Gastrocnemius medialis (tissue), 4 donors: ENCODE results near the gene FOXK1. TPM values are rescaled to one million over a fixed set of nuclear protein-coding genes. Genes with fewer than 3 reads are reported as not detected.
A peak's percentile ranks its signal among the peaks of the same experiment; 100 is the strongest.

Experiments used
- ATAC-seq, 2 donors: fragments of 150-250 bp; one replicate each; pipeline ENCODE4 v1.9.1; 2016
- DNase-seq, 2 donors: peaks; one replicate each; pipeline ENCODE4 v3.0.0-alpha.2; 2019
- H3K27ac ChIP-seq, 4 donors: fragments of 200-600 bp; sonication (generic); 1 replicate in 1 of 4; 2 replicates in 3 of 4; pipeline ENCODE4 v1.5.1; 2016 to 2018; ENCODE audit warnings: mild to moderate bottlenecking in 2 of 4, moderate library complexity in 1 of 4
- H3K27me3 ChIP-seq, 3 donors: fragments of 200-600 bp; sonication (generic) in 2 of 3; 1 replicate in 1 of 3; 2 replicates in 2 of 3; pipeline versions ENCODE4 v1.5.1 to v1.6.0; 2016 to 2019; ENCODE audit warnings: mild to moderate bottlenecking in 1 of 3, moderate library complexity in 1 of 3
- H3K36me3 ChIP-seq, 2 donors: fragments of 200-600 bp; sonication (generic) in 1 of 2; one replicate each; pipeline ENCODE4 v1.5.1; 2017 to 2018
- H3K4me1 ChIP-seq, 2 donors: fragments of 200-600 bp; sonication (generic) in 1 of 2; one replicate each; pipeline ENCODE4 v1.5.1; 2016 to 2017; ENCODE audit warnings: mild to moderate bottlenecking in 2 of 2
- H3K4me3 ChIP-seq, 4 donors: fragments of 200-600 bp; sonication (generic) in 3 of 4; 1 replicate in 1 of 4; 2 replicates in 3 of 4; pipeline ENCODE4 v1.5.1; 2016 to 2019; ENCODE audit warnings: mild to moderate bottlenecking in 2 of 4
- H3K9me3 ChIP-seq, 3 donors: fragments of 200-600 bp; sonication (generic) in 2 of 3; 1 replicate in 1 of 3; 2 replicates in 2 of 3; pipeline ENCODE4 v1.5.1; 2016 to 2019
- CTCF ChIP-seq, 5 experiments: fragments of 450-650 bp in 3 of 5; fragments of 200-600 bp in 2 of 5; sonication (generic) in 2 of 5; IDR thresholded peaks in 4 of 5; conservative IDR thresholded peaks in 1 of 5; 1 replicate in 4 of 5; 2 replicates in 1 of 5; pipeline ENCODE4 v1.5.1; 2016 to 2019; ENCODE audit warnings: antibody characterized with exemption in 5 of 5, mild to moderate bottlenecking in 3 of 5, moderate library complexity in 3 of 5
- POLR2A ChIP-seq, 2 donors: fragments of 450-650 bp; IDR thresholded peaks; one replicate each; pipeline ENCODE4 v1.6.1; 2017; ENCODE audit warnings: antibody characterized with exemption in 2 of 2, mild to moderate bottlenecking in 2 of 2, moderate library complexity in 2 of 2
- in situ Hi-C, 4 donors: fragments of 200-750 bp; cut with MboI; loops; one replicate each; pipeline versions ENCODE4 v1.15.0 to v1.8.0; 2017; ENCODE audit warnings: low sequenced_read_pairs in 4 of 4
- intact Hi-C: fragments of 100-400 bp; cut with DNase I; formaldehyde crosslinking; loops from one replicate; pipeline ENCODE4 v1.15.1; 2023; ENCODE audit warnings: low total_unique reads
- total RNA-seq, 4 donors: library from RNA; depleted of rRNA; stranded (reverse); fragments of >200 nt; gene quantifications; one replicate each; pipeline versions ENCODE4 v1.1.0 to v1.2.3, GENCODE V29; 2016

The FOXK1 gene
- total RNA-seq, 4 donors from 2014 or later: 9.8 to 43.6 (median 18.8) TPM

GRCh38 chr7:4726566-4726965, 44.5 kb downstream of the FOXK1 start:
- Histone ChIP-seq H3K27ac (peak overlapping the region; percentile 95 to 97 (median 96)), H3K27me3 (no peaks in the 10 kb centered on the region), H3K4me1 (peaks cover 37 to 51% of the 10 kb centered on the region in 2 donors), H3K36me3 (no peaks in the 10 kb centered on the region), H3K4me3 (no peak overlapping the region), H3K9me3 (no peaks in the 10 kb centered on the region)
- intact Hi-C loops (no loop called here), in situ Hi-C loops (no loop called here)
- DNase-seq (no peak), ATAC-seq (no peak)
- no peak for TF ChIP-seq POLR2A (IDR thresholded peaks at IDR 0.05)

- peak overlapping the region; percentile 42 to 97 (median 96) for H3K27ac ChIP-seq
- DNase-seq: no peak
Measured at GRCh38 chr7:4727914-4728705, 46.0 kb downstream of the FOXK1 start.

GRCh38 chr7:4729266-4729665, 47.2 kb downstream of the FOXK1 start:
- TF ChIP-seq POLR2A (IDR thresholded peaks at IDR 0.05) (no peak), CTCF (IDR thresholded peaks at IDR 0.05 in 4 of 5, conservative IDR thresholded peaks at IDR 0.05 in 1 of 5) (no peak)
- H3K27ac ChIP-seq: no peak overlapping the region
- no peak for ATAC-seq
- in situ Hi-C loops (no loop called here), intact Hi-C loops (no loop called here)
- no peaks in the 10 kb centered on the region for H3K36me3 ChIP-seq
- peaks cover 28 to 42% of the 10 kb centered on the region in 2 donors for H3K4me1 ChIP-seq
- no peak for DNase-seq
- H3K4me3 ChIP-seq: no peak overlapping the region
- no peaks in the 10 kb centered on the region for H3K9me3 ChIP-seq
- H3K27me3 ChIP-seq: no peaks in the 10 kb centered on the region

More at GRCh38 chr7:4727914-4728705, 46.0 kb downstream of the FOXK1 start:
- peaks cover 37 to 47% of the 10 kb centered on the region in 2 donors for H3K4me1 ChIP-seq
- no peaks in the 10 kb centered on the region for H3K9me3 ChIP-seq
- no peak for ATAC-seq
- intact Hi-C loops: no loop called here
- TF ChIP-seq POLR2A (IDR thresholded peaks at IDR 0.05): no peak
- no peak for TF ChIP-seq CTCF (IDR thresholded peaks at IDR 0.05 in 4 of 5, conservative IDR thresholded peaks at IDR 0.05 in 1 of 5)
- H3K4me3 ChIP-seq: no peak overlapping the region
- H3K27me3 ChIP-seq: no peaks in the 10 kb centered on the region
- no peaks in the 10 kb centered on the region for H3K36me3 ChIP-seq
- in situ Hi-C loops: no loop called here

GRCh38 chr7:4730276-4730675, 48.2 kb downstream of the FOXK1 start:
- in situ Hi-C loops: no loop called here

More at GRCh38 chr7:4730276-4730675, 48.2 kb downstream of the FOXK1 start:
- no peaks in the 10 kb centered on the region for H3K9me3 ChIP-seq
- H3K4me3 ChIP-seq: no peak overlapping the region
- no peaks in the 10 kb centered on the region for H3K36me3 ChIP-seq
- no peak overlapping the region for H3K27ac ChIP-seq
- no peak for DNase-seq
- intact Hi-C loops: no loop called here
- H3K4me1 ChIP-seq: peaks cover 28 to 40% of the 10 kb centered on the region in 2 donors
- no peak for ATAC-seq
- no peak for TF ChIP-seq POLR2A (IDR thresholded peaks at IDR 0.05)
- no peak for TF ChIP-seq CTCF (IDR thresholded peaks at IDR 0.05 in 4 of 5, conservative IDR thresholded peaks at IDR 0.05 in 1 of 5)
- no peaks in the 10 kb centered on the region for H3K27me3 ChIP-seq
